Esophagus (tissue), 2 donors: ENCODE results near the gene ZFP62. TPM values are rescaled to one million over a fixed set of nuclear protein-coding genes. Genes with fewer than 3 reads are reported as not detected.
A peak's percentile ranks its signal among the peaks of the same experiment; 100 is the strongest.
"Not testable (repeated sequence)": the region's sequence is repeated elsewhere in the genome, so short reads cannot be mapped to it uniquely, and the experiment has no call there.

ENCODE experiments used
- H3K27ac ChIP-seq, 2 donors: one replicate each; pipeline ENCODE4 v1.5.1; 2013; ENCODE audit warnings: low read depth in 2 of 2, mild to moderate bottlenecking in 2 of 2, inconsistent platforms in 1 of 2, low read length in 1 of 2, moderate library complexity in 1 of 2
- H3K27me3 ChIP-seq, 2 donors: one replicate each; pipeline ENCODE4 v1.6.1; 2013; ENCODE audit warnings: low read length in 2 of 2, control low read depth in 1 of 2, mild to moderate bottlenecking in 1 of 2; ENCODE audit not compliant: insufficient read depth in 2 of 2, control insufficient read depth in 1 of 2
- H3K36me3 ChIP-seq, 2 donors: one replicate each; pipeline ENCODE4 v1.6.1; 2013; ENCODE audit warnings: low read length in 1 of 2; ENCODE audit not compliant: control insufficient read depth in 2 of 2, insufficient read depth in 2 of 2
- H3K4me1 ChIP-seq, 2 donors: one replicate each; pipeline ENCODE4 v1.6.1; 2013; ENCODE audit warnings: low read length in 1 of 2; ENCODE audit not compliant: control insufficient read depth in 2 of 2, insufficient read depth in 2 of 2
- H3K4me3 ChIP-seq, 2 donors: one replicate each; pipeline ENCODE4 v1.5.1; 2013; ENCODE audit warnings: low read length in 2 of 2, mild to moderate bottlenecking in 2 of 2, low read depth in 1 of 2, moderate library complexity in 1 of 2
- H3K9me3 ChIP-seq, 2 donors: one replicate each; pipeline ENCODE4 v1.6.1; 2013; ENCODE audit warnings: mild to moderate bottlenecking in 2 of 2, low read depth in 1 of 2, low read length in 1 of 2, moderate library complexity in 1 of 2; ENCODE audit not compliant: control insufficient read depth in 2 of 2, insufficient read depth in 1 of 2
- WGBS, 2 donors: extraction: QIAGEN DNeasy Blood & Tissue Kit; methylation state at CpG; one replicate each; pipeline ENCODE4 v1.1.7; 2013; 5-methylcytosine and 5-hydroxymethylcytosine counted together
- polyA plus RNA-seq, 2 donors: library from polyadenylated mRNA; stranded (reverse); fragments of 200-250 nt; gene quantifications; one replicate each; pipeline ENCODE4 v1.2.3, GENCODE V29; 2013
- donor health status: healthy with polysubstance abuse.
- donor health status: Bipolar disorder and iron deficiency.

The ZFP62 gene
- polyA plus RNA-seq, 2 donors = 10.3 to 23.6 TPM

DNA sequence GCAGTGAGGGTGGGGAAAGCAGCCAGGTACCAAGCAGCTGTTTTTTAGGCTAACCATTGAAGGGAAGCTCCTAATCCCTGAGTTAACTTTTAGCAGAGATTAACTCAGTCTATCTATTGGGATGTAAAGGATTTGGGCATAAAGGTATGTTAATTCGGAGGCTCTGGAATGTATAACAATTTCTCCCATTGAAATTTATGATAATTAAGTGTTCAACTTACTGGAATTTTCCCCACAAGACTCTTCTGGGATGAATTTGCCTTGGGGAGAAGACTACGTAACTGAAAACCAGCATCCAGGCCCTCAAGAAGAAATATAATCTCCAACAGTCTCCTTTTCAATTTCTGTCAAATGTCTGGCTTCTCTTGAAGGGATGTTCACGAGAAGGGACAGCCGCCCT, 23.6 kb downstream of the ZFP62 start:
- Histone ChIP-seq H3K27ac (no peak overlapping the region), H3K4me1 (peaks cover 0 to 3% of the 10 kb centered on the region in 2 donors), H3K36me3 (peaks cover 4 to 12% of the 10 kb centered on the region in 2 donors), H3K4me3 (no peak overlapping the region), H3K9me3 (no peaks in the 10 kb centered on the region), H3K27me3 (no peaks in the 10 kb centered on the region)
- 96% methylated on average over 4 of the region's 4 CpGs for WGBS, 2 donors

DNA sequence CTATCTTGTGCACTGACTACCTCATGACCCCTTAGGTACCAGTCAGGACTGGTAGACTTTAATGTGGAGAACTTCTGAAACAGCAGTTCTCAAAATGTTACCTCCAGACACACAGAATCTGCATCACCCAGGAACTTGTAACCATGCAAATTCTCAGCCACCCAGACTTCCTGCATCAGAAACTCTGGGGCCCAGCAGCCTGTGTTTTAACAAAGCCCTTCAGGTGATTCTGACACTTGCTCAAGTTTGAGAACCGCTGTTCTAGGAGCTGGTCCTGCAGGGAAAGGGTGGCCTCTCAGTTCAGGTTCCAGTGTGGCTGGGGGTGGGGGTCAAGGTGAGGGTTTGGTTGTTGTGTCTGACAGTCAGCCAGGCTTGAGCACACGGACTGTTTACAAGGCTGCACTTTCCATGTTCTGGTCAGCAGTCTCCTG, 28.4 kb downstream of the ZFP62 start:
- H3K27ac ChIP-seq = no peak overlapping the region
- no peaks in the 10 kb centered on the region for H3K27me3 ChIP-seq
- peaks cover 4 to 17% of the 10 kb centered on the region in 2 donors for H3K4me1 ChIP-seq
- H3K36me3 ChIP-seq = peaks cover 4 to 9% of the 10 kb centered on the region in 2 donors
- H3K9me3 ChIP-seq = no peaks in the 10 kb centered on the region
- no peak overlapping the region for H3K4me3 ChIP-seq
- WGBS, 2 donors = 55 to 69% methylated on average over 2 of the region's 2 CpGs

DNA sequence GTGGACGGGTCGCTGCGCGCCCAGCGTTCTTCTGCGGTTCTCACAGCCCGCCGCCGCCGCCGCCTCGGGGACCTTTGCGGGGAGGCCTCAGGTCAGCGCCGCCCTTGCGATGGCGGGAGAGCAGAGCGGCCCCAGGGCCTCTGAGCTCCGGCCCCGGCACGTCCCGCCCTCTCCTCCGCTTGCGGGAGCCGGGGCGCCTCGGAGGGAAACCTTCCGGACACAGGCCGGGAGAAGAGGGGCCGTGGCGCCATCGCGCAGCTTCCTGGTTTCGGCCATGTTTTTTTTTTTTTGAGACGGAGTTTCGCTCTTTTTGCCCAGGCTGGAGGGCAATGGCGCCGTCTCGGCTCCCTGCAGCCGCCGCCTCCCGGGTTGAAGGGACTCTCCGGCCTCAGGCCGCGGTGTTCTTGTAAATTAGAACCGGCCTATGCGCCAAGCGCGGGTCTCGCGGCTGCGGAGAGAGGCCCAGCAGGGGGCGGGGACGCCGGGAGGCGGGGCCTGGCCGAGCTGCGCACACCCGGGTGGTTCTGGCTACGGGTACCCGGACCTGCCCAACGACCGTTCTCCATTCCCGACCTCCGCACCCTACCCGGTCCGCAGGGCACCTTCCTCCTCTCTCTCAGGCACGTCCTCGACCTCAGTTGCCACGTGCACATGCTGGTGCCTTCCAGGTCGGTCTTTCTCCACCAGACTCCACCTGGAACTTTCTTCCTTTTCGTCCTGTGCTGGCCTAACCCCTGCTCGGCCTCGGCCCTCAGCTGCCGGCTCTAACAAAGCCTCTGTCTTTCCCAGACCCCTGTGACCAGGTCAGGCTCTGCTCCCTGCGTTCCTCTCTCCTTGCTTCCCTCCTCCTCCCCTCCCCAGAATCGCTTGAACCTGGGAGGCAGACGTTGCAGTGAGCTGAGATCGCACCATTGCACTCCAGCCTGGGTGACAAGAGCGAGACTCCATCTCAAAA, 29.7 kb downstream of the ZFP62 start:
- H3K4me3 ChIP-seq = peak overlapping the region; percentile 94 to 95
- peaks cover 4 to 5% of the 10 kb centered on the region in 2 donors for H3K36me3 ChIP-seq
- WGBS, 2 donors = 2% methylated on average over 57 to 80 of the region's 80 CpGs
- peak overlapping the region; percentile 98 to 99 for H3K27ac ChIP-seq
- H3K9me3 ChIP-seq = no peaks in the 10 kb centered on the region
- H3K4me1 ChIP-seq = peaks cover 4 to 17% of the 10 kb centered on the region in 2 donors
- H3K27me3 ChIP-seq = no peaks in the 10 kb centered on the region

DNA sequence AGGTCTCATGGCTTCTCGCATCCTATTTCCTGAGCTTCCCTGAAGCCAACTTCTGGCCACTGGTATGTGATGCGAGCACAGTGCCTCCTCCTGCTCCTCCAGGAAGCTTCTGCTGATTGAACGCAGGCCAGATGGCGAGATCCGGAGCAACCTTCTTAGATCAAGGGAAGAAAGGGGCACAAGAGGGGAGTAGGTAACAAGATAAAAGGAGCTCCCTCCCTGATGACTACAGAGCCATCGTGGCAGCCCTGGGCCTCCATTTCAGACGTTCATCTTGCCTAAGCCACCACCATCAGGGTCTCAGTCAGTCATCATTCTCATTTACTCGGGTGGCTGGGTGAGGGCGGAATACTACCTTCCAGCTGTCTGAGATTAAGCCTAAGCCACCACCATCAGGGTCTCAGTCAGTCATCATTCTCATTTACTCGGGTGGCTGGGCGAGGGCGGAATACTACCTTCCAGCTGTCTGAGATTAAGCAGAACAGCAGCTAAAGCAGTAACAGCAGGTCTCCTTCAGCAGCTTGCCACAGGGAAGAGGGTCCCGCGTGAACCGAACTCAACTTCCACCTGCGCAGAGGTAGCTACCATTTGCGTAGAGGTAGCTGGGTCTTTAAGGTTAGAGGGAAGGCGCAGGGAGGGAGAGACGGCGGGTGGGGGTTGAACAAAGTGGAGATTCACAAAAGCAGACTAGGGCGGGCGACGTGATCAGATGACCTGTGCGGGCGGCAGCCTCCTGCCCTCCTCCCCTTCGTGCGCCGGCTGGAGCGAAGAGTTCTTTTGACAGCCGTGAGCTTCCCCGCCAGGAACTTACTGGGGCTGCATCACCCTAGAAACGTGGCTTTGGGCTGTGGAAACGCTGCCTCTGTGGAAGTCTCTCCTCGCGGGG, 30.6 kb downstream of the ZFP62 start:
- Histone ChIP-seq H3K27ac (peak overlapping the region; percentile 98 to 99), H3K4me1 (peaks cover 7 to 21% of the 10 kb centered on the region in 2 donors), H3K36me3 (peaks cover 4 to 5% of the 10 kb centered on the region in 2 donors), H3K9me3 (no peaks in the 10 kb centered on the region), H3K27me3 (no peaks in the 10 kb centered on the region), H3K4me3 (peak overlapping the region; percentile 94 to 95)
- 24 to 25% methylated on average over 35 of the region's 35 CpGs for WGBS, 2 donors

DNA sequence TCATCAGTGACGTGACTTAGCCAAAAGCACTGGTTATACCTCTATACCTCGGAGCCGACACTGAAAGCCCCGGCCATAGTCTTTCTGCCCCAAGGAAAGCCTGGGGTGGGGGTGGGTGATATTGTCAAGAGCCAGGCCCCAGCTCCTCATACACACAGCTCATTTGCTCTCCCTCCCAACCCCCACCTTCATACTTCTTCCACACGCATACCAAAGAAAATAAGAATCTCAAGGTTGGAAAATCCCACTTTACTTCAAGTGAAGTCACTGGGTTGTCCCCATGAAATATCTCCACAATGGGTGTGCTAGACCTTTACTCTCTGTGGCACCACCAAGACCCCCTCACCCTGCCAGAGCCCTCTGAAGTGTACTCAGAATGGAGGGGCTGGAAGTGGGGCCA, 31.4 kb downstream of the ZFP62 start:
- Histone ChIP-seq H3K27ac (peak overlapping the region in 1 of 2 donors; percentile 56), H3K9me3 (no peaks in the 10 kb centered on the region), H3K4me3 (peak overlapping the region; percentile 94 to 95), H3K4me1 (peaks cover 9 to 25% of the 10 kb centered on the region in 2 donors), H3K27me3 (no peaks in the 10 kb centered on the region), H3K36me3 (peaks cover 3 to 4% of the 10 kb centered on the region in 2 donors)
- WGBS, 2 donors = 96 to 99% methylated on average over 5 of the region's 5 CpGs

DNA sequence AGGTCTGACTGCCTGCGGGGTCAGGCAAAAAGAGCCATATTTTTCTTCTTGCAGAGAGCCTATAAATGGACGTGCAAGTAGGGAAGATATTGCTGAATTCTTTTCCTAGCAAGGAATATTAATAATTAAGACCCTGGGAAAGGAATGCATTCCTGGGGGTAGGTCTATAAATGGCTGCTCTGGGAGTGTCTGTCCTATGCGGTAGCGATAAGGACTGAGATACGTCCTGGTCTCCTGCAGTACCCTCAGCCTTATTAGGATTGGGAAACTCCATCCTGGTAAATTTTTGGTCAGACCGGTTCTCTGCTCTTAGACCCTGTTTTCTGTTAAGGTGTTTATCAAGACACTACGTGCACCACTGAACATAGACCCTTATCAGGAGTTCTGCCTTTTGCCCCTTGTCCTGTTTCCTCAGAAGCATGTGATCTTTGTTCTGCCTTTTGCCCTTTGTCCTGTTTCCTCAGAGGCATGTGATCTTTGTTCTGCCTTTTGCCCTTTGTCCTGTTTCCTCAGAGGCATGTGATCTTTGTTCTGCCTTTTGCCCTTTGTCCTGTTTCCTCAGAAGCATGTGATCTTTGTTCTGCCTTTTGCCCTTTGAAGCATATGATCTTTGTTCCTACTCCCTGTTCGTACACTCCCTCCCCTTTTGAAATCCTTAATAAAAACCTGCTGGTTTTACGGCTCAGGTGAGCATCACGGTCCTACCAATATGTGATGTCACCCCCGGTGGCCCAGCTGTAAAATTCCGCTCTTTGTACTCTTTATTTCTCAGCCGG, 32.1 kb downstream of the ZFP62 start:
- H3K9me3 ChIP-seq, H3K4me3 ChIP-seq, H3K36me3 ChIP-seq, H3K27me3 ChIP-seq, H3K27ac ChIP-seq: not testable (repeated sequence)
- H3K4me1 ChIP-seq = peaks cover 9 to 25% of the 10 kb centered on the region in 2 donors
- 86 to 93% methylated on average over 12 to 13 of the region's 13 CpGs for WGBS, 2 donors

DNA sequence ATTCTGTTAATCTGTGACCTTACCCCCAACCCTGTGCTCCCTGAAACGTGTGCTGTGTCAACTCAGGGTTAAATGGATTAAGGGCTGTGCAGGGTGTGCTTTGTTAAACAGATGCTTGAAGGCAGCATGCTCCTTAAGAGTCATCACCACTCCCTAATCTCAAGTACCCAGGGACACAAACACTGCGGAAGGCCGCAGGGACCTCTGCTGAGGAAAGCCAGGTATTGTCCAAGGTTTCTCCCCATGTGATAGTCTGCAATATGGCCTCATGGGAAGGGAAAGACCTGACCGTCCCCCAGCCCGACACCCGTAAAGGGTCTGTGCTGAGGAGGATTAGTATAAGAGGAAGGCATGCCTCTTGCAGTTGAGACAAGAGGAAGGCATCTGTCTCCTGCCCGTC, 33.7 kb downstream of the ZFP62 start:
- not testable (repeated sequence) for H3K4me3 ChIP-seq, H3K9me3 ChIP-seq, H3K36me3 ChIP-seq, H3K27me3 ChIP-seq
- Histone ChIP-seq H3K27ac (peak overlapping the region; percentile 9 to 26), H3K4me1 (peaks cover 9 to 29% of the 10 kb centered on the region in 2 donors)
- 65 to 75% methylated on average over 7 of the region's 7 CpGs for WGBS, 2 donors

DNA sequence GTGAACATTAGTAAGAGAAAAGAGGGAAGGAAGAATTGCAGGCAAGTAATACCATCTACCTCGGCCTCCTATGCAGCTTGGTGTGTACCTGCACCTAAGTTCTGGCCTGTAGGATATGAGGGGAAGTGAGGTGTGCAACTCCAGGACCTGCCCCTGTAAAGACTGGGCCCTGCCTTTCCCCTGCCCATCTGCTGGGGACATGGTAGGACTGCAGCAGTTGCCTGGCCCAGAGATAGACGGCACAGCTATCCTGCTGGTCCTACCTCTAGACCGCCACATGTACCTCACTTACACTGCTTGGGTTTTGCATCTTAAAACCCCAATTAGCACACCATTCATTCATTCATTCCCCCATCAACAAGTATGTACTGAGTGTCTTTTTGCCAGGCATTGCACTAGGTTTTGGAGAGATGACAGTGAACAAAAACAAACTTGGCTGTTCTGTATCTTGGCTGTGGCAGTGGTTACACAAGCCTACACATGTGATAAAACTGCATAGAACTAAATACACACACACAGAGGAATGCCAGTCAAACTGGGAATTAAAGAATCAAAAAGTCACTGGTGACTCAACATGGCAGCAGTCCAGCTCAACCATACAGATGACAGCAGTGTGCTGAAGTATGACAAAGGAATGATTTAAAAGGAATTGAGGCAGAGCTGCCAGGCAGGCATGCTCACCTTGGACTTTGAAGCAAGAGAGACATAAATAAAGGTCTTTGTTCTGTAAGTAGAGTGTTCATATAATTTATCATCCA, 35.1 kb downstream of the ZFP62 start:
- no peaks in the 10 kb centered on the region for H3K27me3 ChIP-seq
- WGBS, 2 donors = 48 to 64% methylated on average over 3 of the region's 3 CpGs
- H3K27ac ChIP-seq = peak overlapping the region; percentile 69 to 82
- H3K9me3 ChIP-seq = no peaks in the 10 kb centered on the region
- H3K4me3 ChIP-seq = no peak overlapping the region
- no peaks in the 10 kb centered on the region for H3K36me3 ChIP-seq
- peaks cover 9 to 23% of the 10 kb centered on the region in 2 donors for H3K4me1 ChIP-seq
